Astrocyte of the hippocampus (primary cell): ENCODE results near the gene INTS1.

Experiments
- DNase-seq: peaks from one replicate; pipeline ENCODE4 v3.0.0; 2011; ENCODE audit warnings: low read depth, low spot score

The INTS1 gene

GRCh38 chr7:1464694-1465093 is 39.5 kb downstream of the INTS1 start:
- no peak for DNase-seq

DNA sequence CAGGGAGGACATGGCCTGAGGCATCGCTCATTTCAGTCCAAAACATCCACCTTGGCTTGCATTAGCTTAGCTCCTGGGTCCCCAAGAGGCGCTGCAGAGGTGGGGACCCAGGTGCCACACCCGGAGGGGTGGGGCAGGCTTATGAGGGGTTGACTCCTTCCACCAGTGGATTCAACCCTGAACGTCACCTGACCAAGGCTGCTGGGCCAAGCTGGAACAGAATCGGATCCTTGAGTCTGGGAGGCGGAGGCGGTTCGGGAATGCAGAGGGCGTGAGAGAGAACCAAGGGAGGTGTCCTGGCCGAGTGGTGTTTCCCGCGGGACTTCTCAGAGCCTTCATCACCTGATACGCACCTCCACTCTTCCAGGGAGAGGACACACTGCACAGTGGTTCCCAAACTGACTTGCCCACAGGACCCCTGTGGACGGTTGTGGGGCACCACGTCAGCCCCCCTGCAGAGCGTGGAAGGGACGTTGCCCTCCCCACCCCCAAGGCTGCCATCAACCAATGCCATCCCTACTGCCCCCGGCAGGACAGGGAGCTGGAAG is 40.4 kb downstream of the INTS1 start:
- no peak for DNase-seq

GRCh38 chr7:1461646-1462375 is 42.4 kb downstream of the INTS1 start:
- DNase-seq, result no peak

DNA sequence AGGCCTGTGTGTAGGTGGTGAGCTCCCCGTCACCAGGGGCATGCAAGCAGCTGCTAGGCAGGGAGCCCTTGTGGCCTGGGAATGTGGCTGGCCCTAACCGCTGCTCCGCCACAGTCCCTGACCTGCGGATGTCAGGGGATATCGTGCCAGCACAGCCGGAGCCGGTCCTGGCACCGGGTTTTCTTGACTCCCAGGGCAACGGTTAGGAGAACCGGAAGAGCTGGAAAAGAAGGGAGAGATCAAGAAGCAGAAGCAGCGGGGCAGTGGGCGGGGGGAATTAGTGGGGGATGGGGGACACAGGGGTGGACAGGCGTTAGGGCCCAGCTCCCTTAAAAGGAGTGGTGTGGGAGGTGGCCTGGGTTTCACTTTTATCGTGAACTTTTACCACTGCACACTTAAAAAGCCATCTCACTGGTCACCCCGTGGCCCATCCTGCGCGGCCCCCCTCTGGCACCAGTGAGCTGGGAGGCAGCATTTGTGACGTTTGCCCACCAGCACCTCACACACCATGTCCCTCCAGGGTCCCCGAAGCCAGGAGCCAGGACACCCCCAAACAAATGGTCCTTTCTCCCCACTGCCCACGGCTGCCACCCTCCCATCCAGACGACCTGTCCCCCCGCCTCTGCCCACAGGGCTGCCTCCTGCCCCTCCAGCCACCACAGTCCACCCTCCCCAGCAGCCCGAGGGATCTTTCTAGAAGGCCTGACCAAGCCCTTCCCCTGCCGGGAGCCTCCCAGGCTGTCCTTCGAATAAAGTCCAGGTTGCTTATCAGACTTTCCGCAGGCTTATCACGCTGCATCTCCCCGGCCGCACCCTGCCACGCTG is 43.2 kb downstream of the INTS1 start:
- peak; percentile 39 for DNase-seq

GRCh38 chr7:1459920-1460820 is 44.0 kb downstream of the INTS1 start:
- no peak for DNase-seq

DNA sequence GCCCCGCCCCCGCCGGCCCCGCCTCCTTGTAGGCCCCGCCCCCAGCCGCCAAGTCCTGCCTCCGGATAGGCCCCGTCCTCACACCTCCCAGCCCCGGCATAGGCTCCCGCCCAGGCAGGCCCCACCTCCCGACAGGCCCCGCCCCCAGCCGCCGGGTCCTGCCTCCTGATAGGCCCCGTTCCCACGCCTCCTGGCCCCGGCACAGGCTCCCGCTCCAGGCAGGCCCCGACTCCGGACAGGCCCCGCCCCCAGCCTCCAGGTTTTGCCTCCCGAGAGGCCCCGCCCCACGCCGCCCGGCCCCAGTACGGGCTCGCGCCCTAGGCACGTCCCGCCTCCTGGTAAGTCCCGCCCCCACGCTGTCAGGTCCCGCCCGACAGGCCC is 44.7 kb downstream of the INTS1 start:
- peak; percentile 100 for DNase-seq

GRCh38 chr7:1458683-1459511 is 45.3 kb downstream of the INTS1 start, which contains the start of gene MICALL2:
Gene MICALL2, minus strand, starts transcription at chr7:1459470. Its CDS starts 144 bp downstream, at chr7:1459326.
- DNase-seq, result peak; percentile 96

DNA sequence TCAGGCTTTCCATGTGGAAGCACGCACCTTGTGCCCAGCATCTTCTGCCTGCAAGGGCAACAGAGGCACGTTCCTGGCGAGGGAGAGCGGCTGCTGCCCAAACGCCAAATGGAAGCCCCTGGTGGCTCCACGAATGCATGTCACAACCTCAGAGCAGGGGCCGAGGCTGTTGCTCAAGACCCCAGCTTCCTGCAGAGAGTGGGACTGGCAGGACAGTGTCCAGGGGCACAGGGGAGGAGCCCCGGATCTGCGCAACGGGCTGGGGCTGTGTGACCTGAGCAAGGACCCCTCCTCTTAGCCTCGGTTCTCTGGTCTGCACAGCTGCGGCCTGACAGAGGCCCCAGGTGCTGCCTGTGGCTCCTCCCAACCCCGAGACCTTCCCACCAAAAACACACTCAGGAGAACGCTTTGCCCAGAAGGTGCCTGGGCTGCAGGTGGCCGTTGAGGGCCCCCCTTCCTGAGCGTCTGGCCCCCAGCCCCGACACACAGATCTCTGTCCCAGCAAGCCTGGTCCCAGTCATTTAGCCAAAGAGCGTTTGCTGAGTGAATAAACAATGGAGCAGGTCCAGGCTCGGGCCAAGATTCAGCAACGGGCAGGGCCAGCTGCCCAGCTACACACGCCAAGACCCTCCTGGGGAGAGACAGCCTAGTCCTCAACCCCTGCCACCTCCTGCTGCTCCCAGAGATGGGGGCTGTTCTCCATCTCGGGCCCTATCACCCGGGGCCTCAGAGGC is 46.1 kb downstream of the INTS1 start:
- no peak for DNase-seq

DNA sequence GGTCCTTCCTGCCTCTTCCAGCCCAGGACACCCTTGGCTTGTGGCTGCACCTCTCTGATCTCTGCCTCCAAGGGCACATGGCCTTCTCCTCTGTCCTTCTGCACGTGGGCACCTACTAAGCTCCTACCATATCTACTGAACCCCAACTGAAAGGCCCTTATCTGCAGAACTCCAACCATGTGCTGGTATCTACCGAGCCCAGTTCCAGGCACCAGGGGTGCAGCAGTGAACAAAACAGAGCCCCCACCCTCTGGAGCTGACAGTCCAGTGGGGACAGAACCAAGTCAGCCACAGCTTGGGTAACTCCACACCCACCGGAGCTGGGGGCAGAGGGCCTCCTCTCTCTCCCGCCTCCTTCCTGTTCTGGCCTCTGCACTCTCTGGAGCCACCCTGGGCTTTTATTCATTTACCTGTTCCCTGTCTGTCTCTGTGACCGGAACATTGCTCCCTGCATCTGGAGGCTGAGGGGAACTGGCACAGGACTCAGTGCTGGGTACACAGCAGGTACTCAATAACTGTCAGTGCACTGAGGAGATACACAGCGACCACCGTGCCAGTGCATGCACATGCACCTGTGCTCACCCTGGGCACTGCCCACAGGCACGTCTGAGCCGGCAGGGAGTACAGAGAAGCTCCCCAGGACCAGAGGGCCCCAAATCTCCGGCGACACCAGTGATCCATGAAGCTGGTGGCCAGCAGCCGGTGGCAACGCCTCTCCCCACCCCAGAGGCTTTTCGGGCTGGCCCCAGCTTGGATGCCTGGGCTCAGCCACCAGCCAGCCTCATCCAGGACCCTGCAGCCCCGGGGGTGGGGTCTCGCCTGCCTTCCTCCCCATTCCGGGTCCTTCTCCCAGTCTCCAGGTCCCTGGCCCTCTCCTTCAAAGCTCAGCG is 46.9 kb downstream of the INTS1 start:
- DNase-seq, result no peak

DNA sequence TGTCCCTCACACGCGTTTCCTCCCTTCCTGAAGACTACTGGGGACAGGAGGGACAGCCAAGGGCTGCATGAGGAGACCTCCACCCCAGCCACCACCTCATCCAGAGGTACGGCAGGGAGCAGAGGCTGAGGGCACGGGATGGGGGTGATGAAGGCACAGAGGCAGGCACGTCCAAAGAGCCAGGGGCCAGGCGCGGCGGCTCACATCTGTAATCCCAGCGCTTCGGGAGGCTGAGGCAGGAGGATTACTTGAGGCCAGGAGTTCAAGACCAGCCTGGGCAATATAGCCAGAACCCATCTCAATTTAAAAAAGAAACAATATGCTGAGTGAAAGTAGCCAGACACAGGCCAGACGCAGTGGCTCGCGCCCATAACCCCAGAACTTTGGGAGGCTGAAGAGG is 48.2 kb downstream of the INTS1 start:
- DNase-seq, result no peak

GRCh38 chr7:1455241-1455939 is 48.8 kb downstream of the INTS1 start:
- no peak for DNase-seq

DNA sequence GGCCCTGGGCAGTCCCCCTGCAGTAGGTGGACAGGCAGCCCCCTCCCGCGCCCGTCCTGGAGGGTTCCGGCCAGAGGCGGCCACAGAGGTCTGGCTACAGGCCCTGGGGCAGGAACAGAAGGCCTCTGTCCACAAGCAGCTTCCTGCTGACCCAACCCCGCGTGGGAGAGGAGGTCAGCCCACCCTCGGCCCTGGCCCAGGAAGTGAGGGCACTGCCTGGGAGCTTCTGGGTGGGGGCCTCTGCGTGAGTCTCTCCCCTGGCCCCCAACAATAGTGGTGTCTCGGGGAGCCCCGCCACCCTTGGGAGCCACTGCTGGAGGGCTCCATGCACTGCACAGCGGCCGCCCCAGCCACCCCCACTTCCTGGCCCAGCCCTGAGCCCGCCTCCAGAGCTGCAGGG is 49.6 kb downstream of the INTS1 start:
- DNase-seq, result peak; percentile 26

DNA sequence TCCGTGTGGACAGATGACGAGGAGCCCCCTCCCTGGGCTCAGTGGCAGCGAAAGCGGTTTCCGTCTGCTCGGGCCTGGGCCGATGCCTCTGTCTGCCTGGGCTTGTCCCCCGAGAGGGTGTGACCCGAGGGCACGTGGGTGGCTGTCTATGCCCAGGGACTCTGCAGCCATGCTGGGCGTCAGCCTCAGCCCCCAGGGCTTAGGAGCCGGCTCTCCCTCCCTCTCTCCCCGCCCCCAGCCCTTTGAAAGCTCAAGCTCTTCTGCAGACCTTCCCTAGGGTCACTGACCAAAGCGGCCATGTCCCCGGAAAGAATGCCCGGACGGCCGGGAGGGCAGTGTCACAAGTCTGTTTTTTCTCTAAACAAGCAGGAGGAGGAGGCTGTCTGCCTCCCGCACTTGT is 52.0 kb downstream of the INTS1 start:
- DNase-seq, result no peak

DNA sequence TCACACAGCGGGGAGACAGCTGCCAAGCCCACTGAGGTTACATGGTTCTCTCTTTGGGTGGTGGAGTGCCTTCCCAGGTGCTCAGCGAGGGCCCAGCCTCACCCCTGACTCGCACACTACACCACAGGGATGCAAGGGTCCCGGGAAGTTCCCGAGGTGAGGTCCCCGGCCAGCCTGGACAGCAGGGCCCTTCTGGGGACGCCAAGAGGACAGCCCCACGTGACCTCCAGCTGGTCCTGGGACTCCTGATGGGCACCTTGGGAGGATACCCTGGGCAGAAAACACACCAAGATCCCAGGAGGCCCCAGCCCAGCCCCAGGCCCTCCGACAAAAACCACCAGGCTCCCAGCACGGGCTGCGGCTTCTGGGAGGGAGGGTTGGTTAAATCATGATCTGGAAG is 53.2 kb downstream of the INTS1 start:
- no peak for DNase-seq

GRCh38 chr7:1450431-1450830 is 53.8 kb downstream of the INTS1 start:
- no peak for DNase-seq

- DNase-seq, result no peak
Observed at GRCh38 chr7:1449951-1450350, 54.2 kb downstream of the INTS1 start.

DNA sequence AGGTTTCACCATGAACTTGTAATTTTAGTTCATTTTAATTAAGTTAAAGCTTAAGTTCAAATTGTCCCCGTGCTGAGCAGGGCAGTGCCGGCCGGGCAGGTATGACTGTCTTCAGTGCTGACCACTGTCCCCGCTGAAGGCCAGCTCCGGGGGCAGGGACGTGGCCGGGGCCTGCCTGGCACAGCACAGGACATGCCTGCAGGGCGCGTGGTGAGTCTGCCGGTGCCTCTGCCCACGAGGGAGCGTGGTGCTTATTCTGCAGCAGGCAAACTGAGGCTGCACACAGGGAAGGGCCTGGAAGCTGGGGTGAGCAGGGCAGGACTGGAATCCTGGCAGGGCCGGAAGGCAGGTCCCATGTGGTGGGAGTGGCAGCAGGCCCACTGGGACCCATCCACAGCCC is 54.7 kb downstream of the INTS1 start:
- DNase-seq, result no peak

DNA sequence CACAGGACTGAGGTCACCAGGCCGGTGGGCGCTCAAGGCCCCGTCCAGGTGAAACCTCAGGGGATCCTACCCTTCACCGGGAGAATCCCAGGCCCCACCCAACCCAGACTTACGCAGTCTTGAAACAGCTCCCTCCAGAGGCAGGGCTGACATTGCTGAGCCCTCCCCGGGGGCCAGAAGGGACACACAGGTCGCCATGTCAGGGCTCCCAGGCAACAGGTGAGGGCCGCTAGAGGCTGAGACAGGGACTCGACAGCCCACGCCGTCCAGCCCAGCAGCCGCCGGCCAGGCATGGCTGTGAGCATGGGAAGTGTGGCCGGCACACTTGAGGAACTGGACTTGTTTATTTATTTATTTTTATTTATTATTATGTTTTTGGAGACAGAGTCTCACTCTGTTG is 55.2 kb downstream of the INTS1 start:
- no peak for DNase-seq
